Omental fat pad (tissue), 4 donors: ENCODE measurements around the gene FAM216B. TPM values are rescaled to one million over a fixed set of nuclear protein-coding genes. Genes with fewer than 3 reads are reported as not detected.

Experiments
- ATAC-seq: fragments of 150-250 bp; one replicate; pipeline ENCODE4 v1.9.1; 2016; ENCODE audit warnings: mild to moderate bottlenecking, moderate library complexity; ENCODE audit not compliant: low FRiP score
- DNase-seq: peaks from one replicate; pipeline ENCODE4 v3.0.0-alpha.2; 2019; ENCODE audit warnings: low spot score
- CTCF ChIP-seq, 3 donors: fragments of 450-650 bp; IDR thresholded peaks; one replicate each; pipeline ENCODE4 v1.5.1; 2016 to 2017; ENCODE audit warnings: antibody characterized with exemption in 3 of 3, mild to moderate bottlenecking in 3 of 3, moderate library complexity in 2 of 3
- total RNA-seq, 4 donors: library from RNA; depleted of rRNA; stranded (reverse); fragments of >200 nt; gene quantifications; one replicate each; pipeline ENCODE4 v1.1.0, GENCODE V29; 2016

The FAM216B gene
- total RNA-seq, 4 donors from 2014 or later: 0.12 to 1.0 TPM; not detected in 2

GRCh38 chr13:42820451-42820850 is 39.1 kb downstream of the FAM216B start:
- DNase-seq (no peak), ATAC-seq (no peak)
- TF ChIP-seq CTCF (IDR thresholded peaks at IDR 0.05): no peak

- TF ChIP-seq CTCF (IDR thresholded peaks at IDR 0.05): no peak
- DNase-seq: no peak
- peak; percentile 81 for ATAC-seq
Observed at GRCh38 chr13:42821437-42821836, 40.1 kb downstream of the FAM216B start.

GRCh38 chr13:42832341-42833096 is 51.1 kb downstream of the FAM216B start:
- ATAC-seq (peak; percentile 43), DNase-seq (no peak)
- TF ChIP-seq CTCF (IDR thresholded peaks at IDR 0.05): no peak

- DNase-seq: no peak
- no peak for TF ChIP-seq CTCF (IDR thresholded peaks at IDR 0.05)
- no peak for ATAC-seq
Observed at GRCh38 chr13:42834946-42835345, 53.6 kb downstream of the FAM216B start.

- ATAC-seq (no peak), DNase-seq (no peak)
- TF ChIP-seq CTCF (IDR thresholded peaks at IDR 0.05): no peak
Observed at GRCh38 chr13:42836930-42837690, 55.7 kb downstream of the FAM216B start.

Other genes with a start within 250 kb of the FAM216B start
- gene TNFSF11, start 207.4 kb upstream of the FAM216B start, total RNA-seq: under 1 TPM in 1 of 4 donors, not detected in 3; 0.37 TPM
- 10 to 100 TPM in 3 of 4 donors, 1 to 10 TPM in 1; 8.3 to 31.8 (median 10.9) TPM for gene EPSTI1, start 210.7 kb downstream of the FAM216B start, total RNA-seq
- gene DNAJC15, start 242.0 kb downstream of the FAM216B start, total RNA-seq: 10 to 100 TPM in 3 of 4 donors, 1 to 10 TPM in 1; 5.5 to 12.1 (median 10.9) TPM